IMR-90 (cell line): ENCODE results near the gene ICAM4. TPM values are rescaled to one million over a fixed set of nuclear protein-coding genes. Genes with fewer than 3 reads are reported as not detected.

Experiments used
- ATAC-seq: fragments of 200-7000 bp; cut with Tn5 transposase; 2 replicates; pipeline ENCODE4 v1.9.1; 2020; ENCODE audit warnings: low read depth, mild to moderate bottlenecking, moderate library complexity
- BruUV-seq: library from RNA; stranded (reverse); fragments of 400-500 nt; replicated peaks from 2 replicates; lab custom pipeline; 2021; lab: Mats Ljungman, UMichigan
- CTCF ChIA-PET: fragments of 300-600 bp; formaldehyde crosslinking; extraction: SDS; loops from one replicate; lab custom pipeline; 2021; ENCODE audit warnings: antibody characterized with exemption; lab: Yijun Ruan, JAX
- POLR2A ChIA-PET: fragments of 300-600 bp; sonication (Branson Sonifier 250); formaldehyde crosslinking; loops from one replicate; lab custom pipeline; 2022; ENCODE audit warnings: antibody characterized with exemption; ENCODE audit not compliant: unreplicated experiment; lab: Charles Lee
- DNase-seq: peaks from one replicate; pipeline ENCODE4 v3.0.0; 2013
- H2AFZ ChIP-seq: replicated peaks from 2 replicates; pipeline ENCODE3; 2013; ENCODE audit warnings: low read length, mild to moderate bottlenecking; ENCODE audit not compliant: poor library complexity
- H2AK5ac ChIP-seq: 2 replicates; pipeline ENCODE4 v1.6.1; 2013; ENCODE audit warnings: low read depth, low read length, inconsistent platforms
- H2AK9ac ChIP-seq: replicated peaks from 2 replicates; pipeline ENCODE3; 2013; ENCODE audit warnings: mild to moderate bottlenecking, low read depth, low read length, moderate library complexity; ENCODE audit not compliant: poor library complexity
- H2BK120ac ChIP-seq: 2 replicates; pipeline ENCODE4 v1.6.1; 2013; ENCODE audit warnings: low read depth, low read length, inconsistent platforms
- H2BK15ac ChIP-seq: 3 replicates; pipeline ENCODE4 v1.6.1; 2013; ENCODE audit warnings: low read depth, low read length, inconsistent platforms
- H2BK20ac ChIP-seq: 2 replicates; pipeline ENCODE4 v1.6.1; 2013; ENCODE audit warnings: low read depth, mild to moderate bottlenecking, inconsistent platforms, low read length, moderate library complexity
- H2BK5ac ChIP-seq: 2 replicates; pipeline ENCODE4 v1.6.1; 2013; ENCODE audit warnings: mild to moderate bottlenecking, low read depth, low read length, inconsistent platforms; ENCODE audit not compliant: poor library complexity, severe bottlenecking
- H3K14ac ChIP-seq: replicated peaks from 2 replicates; pipeline ENCODE4 v1.6.1; 2013; ENCODE audit warnings: low read depth, low read length, inconsistent platforms
- H3K18ac ChIP-seq: 2 replicates; pipeline ENCODE4 v1.6.1; 2013; ENCODE audit warnings: low read depth, low read length, control low read depth
- H3K23ac ChIP-seq: 2 replicates; pipeline ENCODE4 v1.6.1; 2013; ENCODE audit warnings: low read depth, low read length, inconsistent platforms
- H3K27ac ChIP-seq: 2 replicates; pipeline ENCODE4 v1.5.1; 2013; ENCODE audit warnings: mild to moderate bottlenecking, control low read depth, low read length; ENCODE audit not compliant: insufficient read depth
- H3K27me3 ChIP-seq: 2 replicates; pipeline ENCODE4 v1.6.1; 2013; ENCODE audit warnings: low read length; ENCODE audit not compliant: control insufficient read depth, insufficient read depth
- H3K36me3 ChIP-seq: 2 replicates; pipeline ENCODE4 v1.6.1; 2013; ENCODE audit warnings: low read length, mixed read lengths; ENCODE audit not compliant: control insufficient read depth, insufficient read depth
- H3K4ac ChIP-seq: 2 replicates; pipeline ENCODE4 v1.6.1; 2013; ENCODE audit warnings: low read depth, low read length, inconsistent platforms
- H3K4me1 ChIP-seq: 2 replicates; pipeline ENCODE4 v1.6.1; 2013; ENCODE audit warnings: low read length, mixed read lengths; ENCODE audit not compliant: control insufficient read depth, insufficient read depth
- H3K4me2 ChIP-seq: 2 replicates; pipeline ENCODE4 v1.6.1; 2013; ENCODE audit warnings: low read depth, mild to moderate bottlenecking, control low read depth, low read length, moderate library complexity
- H3K4me3 ChIP-seq: 2 replicates; pipeline ENCODE4 v1.5.1; 2013; ENCODE audit warnings: low read depth, mild to moderate bottlenecking, control low read depth, low read length, moderate library complexity; ENCODE audit not compliant: insufficient read depth
- H3K56ac ChIP-seq: 2 replicates; pipeline ENCODE4 v1.6.1; 2013; ENCODE audit warnings: low read length, inconsistent platforms; ENCODE audit not compliant: insufficient read depth; ENCODE audit errors: extremely low read depth
- H3K79me1 ChIP-seq, 2 experiments: 2 replicates each; pipeline ENCODE4 v1.6.1; 2013; ENCODE audit warnings: low read length in 2 of 2, inconsistent platforms in 1 of 2, low read depth in 1 of 2
- H3K9ac ChIP-seq: 2 replicates; pipeline ENCODE4 v1.6.1; 2013; ENCODE audit warnings: low read depth, low read length, control low read depth
- H3K9me1 ChIP-seq: 2 replicates; pipeline ENCODE4 v1.6.1; 2013; ENCODE audit warnings: low read length, inconsistent platforms; ENCODE audit not compliant: insufficient read depth
- H3K9me3 ChIP-seq: 2 replicates; pipeline ENCODE4 v1.6.1; 2013; ENCODE audit warnings: low read length; ENCODE audit not compliant: control insufficient read depth, insufficient read depth
- H4K20me1 ChIP-seq: 2 replicates; pipeline ENCODE4 v1.6.1; 2013; ENCODE audit warnings: low read length, inconsistent platforms; ENCODE audit not compliant: insufficient read depth
- H4K5ac ChIP-seq: 2 replicates; pipeline ENCODE4 v1.6.1; 2013; ENCODE audit warnings: mild to moderate bottlenecking, low read depth, low read length, control low read depth
- H4K8ac ChIP-seq, 2 experiments: 2 replicates each; pipeline ENCODE4 v1.6.1; 2013; ENCODE audit warnings: low read depth in 2 of 2, low read length in 2 of 2, control low read depth in 1 of 2, inconsistent platforms in 1 of 2
- H4K91ac ChIP-seq: 2 replicates; pipeline ENCODE4 v1.6.1; 2013; ENCODE audit warnings: low read depth, low read length, inconsistent platforms; ENCODE audit not compliant: insufficient read depth
- BHLHE40 ChIP-seq: fragments of 150-350 bp; IDR thresholded peaks from 2 replicates; pipeline ENCODE4 v1.6.1; 2016; ENCODE audit warnings: mild to moderate bottlenecking, low read depth, low read length
- CEBPB ChIP-seq: IDR thresholded peaks from 2 replicates; pipeline ENCODE4 v1.6.1; 2012; ENCODE audit warnings: low read depth, low read length, improper control_type of control experiment
- CHD1 ChIP-seq: IDR thresholded peaks from 2 replicates; pipeline ENCODE4 v1.6.1; 2012; ENCODE audit warnings: low read depth, low read length, improper control_type of control experiment
- CTCF ChIP-seq: conservative IDR thresholded peaks from 2 replicates; pipeline ENCODE4 v1.5.1; 2012; ENCODE audit warnings: mild to moderate bottlenecking, low read depth, low read length, improper control_type of control experiment
- ELK1 ChIP-seq: fragments of 150-350 bp; IDR thresholded peaks from 2 replicates; pipeline ENCODE4 v1.6.1; 2016; ENCODE audit warnings: low read depth, mild to moderate bottlenecking, low read length, moderate library complexity, borderline replicate concordance
- FOS ChIP-seq: fragments of 150-350 bp; IDR thresholded peaks from 2 replicates; pipeline ENCODE4 v1.6.1; 2016; ENCODE audit warnings: low read depth, low read length
- MAFK ChIP-seq: IDR thresholded peaks from 2 replicates; pipeline ENCODE4 v1.6.1; 2012; ENCODE audit warnings: low read depth, low read length, improper control_type of control experiment
- MAZ ChIP-seq: IDR thresholded peaks from 2 replicates; pipeline ENCODE4 v1.6.1; 2012; ENCODE audit warnings: low read depth, mild to moderate bottlenecking, low read length, improper control_type of control experiment, moderate library complexity, borderline replicate concordance
- MXI1 ChIP-seq: IDR thresholded peaks from 2 replicates; pipeline ENCODE4 v1.6.1; 2012; ENCODE audit warnings: low read depth, mild to moderate bottlenecking, low read length, moderate library complexity, borderline replicate concordance
- NFE2L2 ChIP-seq: fragments of 150-350 bp; IDR thresholded peaks from 2 replicates; pipeline ENCODE4 v1.6.1; 2016; ENCODE audit warnings: low read depth, mild to moderate bottlenecking, low read length
- POLR2A ChIP-seq: IDR thresholded peaks from 2 replicates; pipeline ENCODE4 v1.6.1; 2012; ENCODE audit warnings: mild to moderate bottlenecking, low read depth, low read length
- RAD21 ChIP-seq: IDR thresholded peaks from 2 replicates; pipeline ENCODE4 v1.6.1; 2012; ENCODE audit warnings: low read length, improper control_type of control experiment
- RCOR1 ChIP-seq: IDR thresholded peaks from 2 replicates; pipeline ENCODE4 v1.6.1; 2012; ENCODE audit warnings: mild to moderate bottlenecking, low read length, improper control_type of control experiment; ENCODE audit not compliant: insufficient replicate concordance
- RFX5 ChIP-seq: IDR thresholded peaks from 2 replicates; pipeline ENCODE4 v1.8.0; 2012; ENCODE audit warnings: low read depth, mild to moderate bottlenecking, low read length, moderate library complexity
- SMC3 ChIP-seq: fragments of 150-350 bp; IDR thresholded peaks from 2 replicates; pipeline ENCODE4 v1.6.1; 2016; ENCODE audit warnings: low read depth, mild to moderate bottlenecking, antibody characterized with exemption, low read length, moderate library complexity
- WGBS, 2 experiments: methylation state at CpG; one replicate each; pipeline versions ENCODE4 v1.1.5 to v1.1.7; 2013; ENCODE audit warnings: missing lambda C conversion rate in 2 of 2; ENCODE audit not compliant: insufficient read length in 1 of 2; ENCODE audit errors: extremely low coverage in 2 of 2; 5-methylcytosine and 5-hydroxymethylcytosine counted together
- dilution Hi-C: fragments of 300-500 bp; cut with HindIII; formaldehyde crosslinking; loops from one replicate; pipeline ENCODE4 v1.14.3; 2018; ENCODE audit warnings: low sequenced_read_pairs; ENCODE audit not compliant: unreplicated experiment
- in situ Hi-C: fragments of 300-500 bp; cut with MboI; formaldehyde crosslinking; loops from 3 replicates; pipeline ENCODE4 v1.14.3; 2019; ENCODE audit warnings: low sequenced_read_pairs, inconsistent platforms, mixed read lengths
- intact Hi-C: fragments of 100-400 bp; cut with micrococcal nuclease; formaldehyde crosslinking; loops from 2 replicates; pipeline ENCODE4 v1.10.0; 2022
- polyA plus RNA-seq, 3 experiments: library from polyadenylated mRNA; depleted of rRNA; stranded (reverse); fragments of >200 nt; gene quantifications; 2 replicates each; pipeline ENCODE4 v1.2.3, GENCODE V29; 2012; ENCODE audit warnings: low replicate concordance in 1 of 3
- total RNA-seq: library from RNA; depleted of rRNA; stranded (reverse); fragments of >200 nt; gene quantifications from 2 replicates; pipeline ENCODE4 v1.2.3, GENCODE V29; 2012
- TF ChIP-seq, protein P1 (sequence below): fragments of 150-350 bp; IDR thresholded peaks from 2 replicates; pipeline ENCODE4 v1.6.1; 2017; ENCODE audit warnings: mild to moderate bottlenecking, antibody characterized with exemption, low read length, low read depth

ICAM4 gene
- total and polyA plus RNA-seq, 2 of the 4 experiments (the other 2 are of a cell fraction): 2.3 to 4.0 TPM

DNA sequence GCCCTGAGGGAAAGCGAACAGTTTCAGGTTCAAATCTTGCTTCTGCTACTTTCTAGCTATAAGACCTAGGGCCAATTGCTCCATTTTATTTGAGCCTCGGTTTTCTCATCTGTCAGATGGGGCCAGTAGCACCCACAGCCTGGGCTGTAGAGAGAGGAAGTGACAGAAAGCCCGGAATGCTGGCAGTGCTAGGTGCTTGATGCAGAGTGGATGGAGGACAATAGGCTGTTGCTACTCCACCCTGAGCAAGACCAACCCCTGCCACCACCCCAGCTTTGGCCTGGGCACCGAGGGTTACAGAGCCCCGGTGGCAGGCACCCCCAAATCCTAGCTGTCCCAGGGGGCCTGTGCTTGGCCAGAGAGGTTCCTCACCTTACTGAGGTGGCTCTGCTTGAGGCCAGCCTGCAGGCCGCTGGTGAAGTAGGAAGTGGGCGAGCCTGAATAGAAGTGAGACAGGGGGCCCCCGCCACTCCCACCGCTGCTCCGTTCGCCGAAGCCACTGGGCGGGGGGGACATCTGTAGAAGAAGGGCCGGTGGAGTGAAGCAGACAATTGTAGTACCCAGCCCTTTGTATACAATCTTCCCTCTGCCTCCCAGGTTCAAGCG lies 31.2 kb downstream of the ICAM4 start:
- H3K4me1 ChIP-seq: no peaks in the 10 kb centered on the region
- no peak overlapping the region for H3K9ac ChIP-seq
- no peak overlapping the region for H2AK9ac ChIP-seq
- no peaks in the 10 kb centered on the region for H3K27me3 ChIP-seq
- TF ChIP-seq MXI1: no peak
- no peak for TF ChIP-seq BHLHE40
- TF ChIP-seq ELK1: no peak
- TF ChIP-seq, protein P1, sequence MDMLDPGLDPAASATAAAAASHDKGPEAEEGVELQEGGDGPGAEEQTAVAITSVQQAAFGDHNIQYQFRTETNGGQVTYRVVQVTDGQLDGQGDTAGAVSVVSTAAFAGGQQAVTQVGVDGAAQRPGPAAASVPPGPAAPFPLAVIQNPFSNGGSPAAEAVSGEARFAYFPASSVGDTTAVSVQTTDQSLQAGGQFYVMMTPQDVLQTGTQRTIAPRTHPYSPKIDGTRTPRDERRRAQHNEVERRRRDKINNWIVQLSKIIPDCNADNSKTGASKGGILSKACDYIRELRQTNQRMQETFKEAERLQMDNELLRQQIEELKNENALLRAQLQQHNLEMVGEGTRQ: no peak
- TF ChIP-seq CEBPB: no peak
- no peak for TF ChIP-seq RCOR1
- TF ChIP-seq NFE2L2: no peak
- no peak for TF ChIP-seq MAZ
- TF ChIP-seq CTCF: no peak
- TF ChIP-seq FOS: no peak
- no peak for TF ChIP-seq POLR2A
- TF ChIP-seq CHD1: no peak
- no peak for TF ChIP-seq SMC3
- no peak for TF ChIP-seq MAFK
- TF ChIP-seq RAD21: no peak
- TF ChIP-seq RFX5: no peak
- dilution Hi-C loops: no loop called here
- WGBS, 2 experiments: 100% methylated on average over 1 of the region's 15 CpGs; no CpG with 5 or more reads in 1 of the 2 experiments
- H4K20me1 ChIP-seq: 0 out of 2 replicates have a peak, but pooled peaks cover 5% of the 10 kb centered on the region
- H2BK15ac ChIP-seq: no peak overlapping the region
- H2BK20ac ChIP-seq: no peak overlapping the region
- ATAC-seq (no peak), DNase-seq (no peak)
- no peak overlapping the region for H3K14ac ChIP-seq
- CTCF ChIA-PET: no interaction called here
- H3K18ac ChIP-seq: no peak overlapping the region
- peaks cover 19% of the 10 kb centered on the region in 2 experiments for H3K79me1 ChIP-seq
- H3K4me3 ChIP-seq: no peak overlapping the region
- H3K36me3 ChIP-seq: peaks cover 43% of the 10 kb centered on the region
- H3K56ac ChIP-seq: no peak overlapping the region
- H4K5ac ChIP-seq: no peak overlapping the region
- intact Hi-C loops: no loop called here
- in situ Hi-C loops: no loop called here
- H3K4me2 ChIP-seq: no peak overlapping the region
- BruUV-seq: no TSS peak
- H3K23ac ChIP-seq: no peak overlapping the region
- no peak overlapping the region for H4K8ac ChIP-seq
- H3K9me1 ChIP-seq: peaks cover 7% of the 10 kb centered on the region; the same call in 1 of the 2 replicates
- H3K4ac ChIP-seq: no peak overlapping the region
- no peak overlapping the region for H2AK5ac ChIP-seq
- POLR2A ChIA-PET: no interaction called here
- H4K91ac ChIP-seq: no peak overlapping the region
- no peak overlapping the region for H3K27ac ChIP-seq
- no peaks in the 10 kb centered on the region for H3K9me3 ChIP-seq
- no peak overlapping the region for H2BK120ac ChIP-seq
- no peak overlapping the region for H2BK5ac ChIP-seq
- H2AFZ ChIP-seq: no peak overlapping the region
